Cardiac ventricle fibroblast (primary cell): ENCODE results near the gene PSMG4. TPM values are rescaled to one million over a fixed set of nuclear protein-coding genes. Genes with fewer than 3 reads are reported as not detected.

ENCODE experiments used
- total RNA-seq: library from RNA; depleted of rRNA; stranded (reverse); fragments of >200 nt; gene quantifications from 2 replicates; pipeline ENCODE4 v1.2.3, GENCODE V29; 2015

The PSMG4 gene, protein sequence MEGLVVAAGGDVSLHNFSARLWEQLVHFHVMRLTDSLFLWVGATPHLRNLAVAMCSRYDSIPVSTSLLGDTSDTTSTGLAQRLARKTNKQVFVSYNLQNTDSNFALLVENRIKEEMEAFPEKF
- 7.4 and 9.4 TPM in 2 replicates for total RNA-seq

GRCh38 chr6:3258720-3259490 is at the start of gene PSMG4:
TSS of gene PSMG4 (plus strand) at chr6:3258947. CDS start at chr6:3259023, 76 bp downstream.

GRCh38 chr6:3227363-3228045 is 31.2 kb upstream of the PSMG4 start, which contains the start of gene TUBB2B:
TSS of gene TUBB2B (minus strand) at chr6:3227653. CDS start at chr6:3227543, 110 bp downstream.

Other genes starting within 250 kb of the PSMG4 start
- gene RIPK1, start 190.5 kb upstream of the PSMG4 start, total RNA-seq, result 19.0 and 19.7 TPM in 2 replicates
- 11.9 and 12.0 TPM in 2 replicates for gene BPHL, start 140.2 kb upstream of the PSMG4 start, total RNA-seq
- gene TUBB2A, start 101.4 kb upstream of the PSMG4 start, total RNA-seq, result 22.4 and 29.5 TPM in 2 replicates
- gene TUBB2B, start 31.3 kb upstream of the PSMG4 start, total RNA-seq, result not detected in 2 replicates
- 11.0 and 11.8 TPM in 2 replicates for gene SLC22A23, start 198.1 kb downstream of the PSMG4 start, total RNA-seq